ENCODE data around the gene C1QL2. TPM values are rescaled to one million over a fixed set of nuclear protein-coding genes. Genes with fewer than 3 reads are reported as not detected.

The C1QL2 gene
- polyA plus RNA-seq (ENCODE audit: insufficient read length in 4 of 4): not detected

- peak in 1 of 4 donors; percentile 21 for DNase-seq (ENCODE audit: low read depth in 4 of 4, low spot score in 2 of 4)
Measured at GRCh38 chr2:119158563-119159347, at the start of gene C1QL2. Gene C1QL2, minus strand, starts transcription at chr2:119158751. Its CDS starts 482 bp downstream, at chr2:119158269.

- DNase-seq (ENCODE audit: low read depth in 4 of 4, low spot score in 2 of 4): no peak
Measured at GRCh38 chr2:119207447-119207846, 48.9 kb upstream of the C1QL2 start.

- DNase-seq (ENCODE audit: low read depth in 4 of 4, low spot score in 2 of 4): no peak
Measured at GRCh38 chr2:119206201-119206600, 47.6 kb upstream of the C1QL2 start.

- DNase-seq (ENCODE audit: low read depth in 4 of 4, low spot score in 2 of 4): no peak
Measured at GRCh38 chr2:119205001-119205706, 46.6 kb upstream of the C1QL2 start.

- DNase-seq (ENCODE audit: low read depth in 4 of 4, low spot score in 2 of 4): no peak
Measured at GRCh38 chr2:119204525-119204924, 46.0 kb upstream of the C1QL2 start.

- no peak for DNase-seq (ENCODE audit: low read depth in 4 of 4, low spot score in 2 of 4)
Measured at GRCh38 chr2:119202610-119203310, 44.2 kb upstream of the C1QL2 start.

GRCh38 chr2:119201815-119202214, 43.3 kb upstream of the C1QL2 start:
- DNase-seq (ENCODE audit: low read depth in 4 of 4, low spot score in 2 of 4): no peak

GRCh38 chr2:119198240-119198840, 39.8 kb upstream of the C1QL2 start:
- no peak for DNase-seq (ENCODE audit: low read depth in 4 of 4, low spot score in 2 of 4)

- no peak for DNase-seq (ENCODE audit: low read depth in 4 of 4, low spot score in 2 of 4)
Measured at GRCh38 chr2:119197529-119198239, 39.1 kb upstream of the C1QL2 start.

GRCh38 chr2:119197126-119197405, 38.5 kb upstream of the C1QL2 start:
- DNase-seq (ENCODE audit: low read depth in 4 of 4, low spot score in 2 of 4): no peak

GRCh38 chr2:119196301-119197125, 38.0 kb upstream of the C1QL2 start:
- DNase-seq (ENCODE audit: low read depth in 4 of 4, low spot score in 2 of 4): no peak

GRCh38 chr2:119195887-119196286, 37.3 kb upstream of the C1QL2 start:
- DNase-seq (ENCODE audit: low read depth in 4 of 4, low spot score in 2 of 4): no peak

GRCh38 chr2:119195001-119195400, 36.5 kb upstream of the C1QL2 start:
- DNase-seq (ENCODE audit: low read depth in 4 of 4, low spot score in 2 of 4): no peak

GRCh38 chr2:119192893-119193292, 34.3 kb upstream of the C1QL2 start:
- no peak for DNase-seq (ENCODE audit: low read depth in 4 of 4, low spot score in 2 of 4)

- DNase-seq (ENCODE audit: low read depth in 4 of 4, low spot score in 2 of 4): no peak
Measured at GRCh38 chr2:119190321-119191111, 32.0 kb upstream of the C1QL2 start.

GRCh38 chr2:119184512-119184911, 26.0 kb upstream of the C1QL2 start:
- no peak for DNase-seq (ENCODE audit: low read depth in 4 of 4, low spot score in 2 of 4)

- no peak for DNase-seq (ENCODE audit: low read depth in 4 of 4, low spot score in 2 of 4)
Measured at GRCh38 chr2:119181791-119182445, 23.4 kb upstream of the C1QL2 start.

- no peak for DNase-seq (ENCODE audit: low read depth in 4 of 4, low spot score in 2 of 4)
Measured at GRCh38 chr2:119181391-119181790, 22.8 kb upstream of the C1QL2 start.
